Smooth muscle cell (in vitro differentiated cells): ENCODE measurements around the gene AIFM3. TPM values are rescaled to one million over a fixed set of nuclear protein-coding genes. Genes with fewer than 3 reads are reported as not detected.

Experiments
- DNase-seq: peaks from one replicate; lab custom pipeline; 2025; ENCODE audit not compliant: unreplicated experiment; lab: John Stamatoyannopoulos, UW
- H2AFZ ChIP-seq: fragments of 200-600 bp; sonication (generic); 2 replicates; pipeline ENCODE4 v1.6.0; 2016; ENCODE audit warnings: antibody characterized with exemption, low read depth, mild to moderate bottlenecking
- H3F3A ChIP-seq: fragments of 200-600 bp; sonication (generic); 2 replicates; pipeline ENCODE4 v1.6.0; 2017; ENCODE audit warnings: antibody characterized with exemption, low read depth
- H3K27ac ChIP-seq: fragments of 200-600 bp; sonication (generic); 2 replicates; pipeline ENCODE4 v1.5.1; 2016; ENCODE audit warnings: low read depth, mild to moderate bottlenecking
- H3K27me3 ChIP-seq: fragments of 200-600 bp; sonication (generic); 2 replicates; pipeline ENCODE4 v1.6.1; 2016; ENCODE audit warnings: low read depth, mild to moderate bottlenecking
- H3K36me3 ChIP-seq: fragments of 200-600 bp; sonication (generic); 2 replicates; pipeline ENCODE4 v1.5.1; 2016; ENCODE audit warnings: low read depth
- H3K4me1 ChIP-seq: fragments of 200-600 bp; sonication (generic); 2 replicates; pipeline ENCODE4 v1.5.1; 2016; ENCODE audit warnings: low read depth
- H3K4me2 ChIP-seq: fragments of 200-600 bp; sonication (generic); 2 replicates; pipeline ENCODE4 v1.6.0; 2016; ENCODE audit warnings: mild to moderate bottlenecking
- H3K4me3 ChIP-seq: fragments of 200-600 bp; sonication (generic); 2 replicates; pipeline ENCODE4 v1.5.1; 2016; ENCODE audit warnings: mild to moderate bottlenecking
- H3K79me2 ChIP-seq: fragments of 200-600 bp; sonication (generic); 2 replicates; pipeline ENCODE4 v1.6.0; 2016; ENCODE audit warnings: low read depth, mild to moderate bottlenecking
- H3K9ac ChIP-seq: fragments of 200-600 bp; sonication (generic); 2 replicates; pipeline ENCODE4 v1.6.0; 2016; ENCODE audit warnings: low read depth
- H3K9me3 ChIP-seq: fragments of 200-600 bp; sonication (generic); replicated peaks from 2 replicates; pipeline ENCODE4 v1.5.1; 2016; ENCODE audit warnings: low read depth
- H4K20me1 ChIP-seq: fragments of 200-600 bp; sonication (generic); 2 replicates; pipeline ENCODE4 v1.6.0; 2016; ENCODE audit warnings: low read depth
- WGBS: methylation state at CpG from one replicate; pipeline ENCODE4 v1.1.7; 2016; ENCODE audit warnings: low lambda C conversion rate; 5-methylcytosine and 5-hydroxymethylcytosine counted together
- polyA plus RNA-seq: library from polyadenylated mRNA; unstranded; fragments of >200 nt; fragmentation: Nextera tagmentation; extraction: Ambion mirVana; gene quantifications from 2 replicates; pipeline ENCODE4 v1.2.1, GENCODE V29; 2016
- total RNA-seq: library from RNA; depleted of rRNA; stranded (reverse); fragments of >200 nt; gene quantifications from 2 replicates; pipeline ENCODE4 v1.2.3, GENCODE V29; 2014
- TF ChIP-seq, protein P1 (sequence below): fragments of 200-600 bp; sonication (generic); IDR thresholded peaks from 2 replicates; pipeline ENCODE4 v1.5.1; 2017; ENCODE audit warnings: borderline replicate concordance, mild to moderate bottlenecking, antibody characterized with exemption; ENCODE audit not compliant: insufficient read depth, poor library complexity, severe bottlenecking

Gene AIFM3
- total and polyA plus RNA-seq, 2 experiments from 2014 or later = 0.85 TPM; not detected in 1

DNA sequence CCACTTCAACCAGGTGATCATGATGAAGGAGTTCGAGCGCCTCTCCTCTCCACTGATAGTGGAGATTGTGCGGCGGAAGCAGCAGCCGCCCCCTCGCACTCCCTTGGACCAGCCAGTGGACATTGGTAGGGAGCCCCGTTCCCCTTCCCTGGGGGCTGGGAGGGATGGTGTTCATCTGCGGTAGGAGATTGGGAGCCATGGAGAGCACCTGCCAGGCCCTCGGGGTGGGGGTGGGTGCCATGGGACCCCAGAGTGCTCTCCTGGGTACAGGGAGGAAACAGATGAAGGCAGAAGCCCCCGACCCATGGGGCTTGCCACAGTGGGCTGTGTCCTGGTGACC lies 27.8 kb downstream of the AIFM3 start:
- no peaks in the 10 kb centered on the region for H3K79me2 ChIP-seq
- no peak overlapping the region for H3K4me2 ChIP-seq
- H3K9me3 ChIP-seq = no peaks in the 10 kb centered on the region
- 98% methylated on average over 10 of the region's 10 CpGs for WGBS
- H4K20me1 ChIP-seq = no peaks in the 10 kb centered on the region
- TF ChIP-seq, protein P1, sequence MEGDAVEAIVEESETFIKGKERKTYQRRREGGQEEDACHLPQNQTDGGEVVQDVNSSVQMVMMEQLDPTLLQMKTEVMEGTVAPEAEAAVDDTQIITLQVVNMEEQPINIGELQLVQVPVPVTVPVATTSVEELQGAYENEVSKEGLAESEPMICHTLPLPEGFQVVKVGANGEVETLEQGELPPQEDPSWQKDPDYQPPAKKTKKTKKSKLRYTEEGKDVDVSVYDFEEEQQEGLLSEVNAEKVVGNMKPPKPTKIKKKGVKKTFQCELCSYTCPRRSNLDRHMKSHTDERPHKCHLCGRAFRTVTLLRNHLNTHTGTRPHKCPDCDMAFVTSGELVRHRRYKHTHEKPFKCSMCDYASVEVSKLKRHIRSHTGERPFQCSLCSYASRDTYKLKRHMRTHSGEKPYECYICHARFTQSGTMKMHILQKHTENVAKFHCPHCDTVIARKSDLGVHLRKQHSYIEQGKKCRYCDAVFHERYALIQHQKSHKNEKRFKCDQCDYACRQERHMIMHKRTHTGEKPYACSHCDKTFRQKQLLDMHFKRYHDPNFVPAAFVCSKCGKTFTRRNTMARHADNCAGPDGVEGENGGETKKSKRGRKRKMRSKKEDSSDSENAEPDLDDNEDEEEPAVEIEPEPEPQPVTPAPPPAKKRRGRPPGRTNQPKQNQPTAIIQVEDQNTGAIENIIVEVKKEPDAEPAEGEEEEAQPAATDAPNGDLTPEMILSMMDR = no peak
- no peak overlapping the region for H2AFZ ChIP-seq
- H3K4me1 ChIP-seq = no peaks in the 10 kb centered on the region
- no peaks in the 10 kb centered on the region for H3F3A ChIP-seq
- no peak overlapping the region for H3K27ac ChIP-seq
- H3K36me3 ChIP-seq = no peaks in the 10 kb centered on the region
- no peaks in the 10 kb centered on the region for H3K27me3 ChIP-seq
- DNase-seq = no peak
- no peak overlapping the region for H3K9ac ChIP-seq
- no peak overlapping the region for H3K4me3 ChIP-seq

DNA sequence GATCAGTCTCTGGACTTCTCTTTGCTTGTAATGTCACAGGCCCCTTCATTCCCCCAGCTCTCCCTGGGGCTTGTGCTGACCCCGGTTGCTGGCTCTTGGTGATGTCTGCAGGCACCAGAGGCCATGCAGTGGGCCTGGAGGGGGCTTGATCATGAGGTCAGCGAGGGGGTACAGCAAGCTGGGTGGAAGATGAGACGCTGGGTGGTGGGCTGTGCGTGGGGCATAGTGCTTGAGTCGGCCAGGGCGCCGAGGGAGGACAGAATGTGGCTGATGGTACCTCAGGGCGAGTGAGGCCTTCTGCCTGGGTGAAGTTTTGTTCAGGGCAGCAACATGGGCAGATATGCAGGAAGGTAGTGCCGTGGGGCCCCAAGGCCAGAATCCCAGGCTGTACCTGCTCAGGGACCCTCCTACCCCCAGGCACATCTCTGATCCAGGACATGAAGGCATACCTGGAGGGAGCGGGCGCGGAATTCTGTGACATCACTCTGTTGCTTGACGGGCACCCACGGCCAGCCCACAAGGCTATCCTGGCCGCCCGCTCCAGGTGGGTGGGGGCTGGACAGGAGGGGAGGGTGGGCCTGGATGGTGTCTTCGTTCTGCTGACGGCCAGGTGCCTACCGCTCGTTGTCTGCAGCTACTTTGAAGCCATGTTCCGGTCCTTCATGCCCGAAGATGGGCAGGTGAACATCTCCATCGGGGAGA lies 28.4 kb downstream of the AIFM3 start:
- Histone ChIP-seq H3F3A (no peaks in the 10 kb centered on the region), H3K27me3 (no peaks in the 10 kb centered on the region), H3K4me1 (peaks cover 2% of the 10 kb centered on the region), H3K4me2 (no peak overlapping the region), H3K79me2 (peaks cover 2% of the 10 kb centered on the region), H4K20me1 (no peaks in the 10 kb centered on the region), H3K36me3 (no peaks in the 10 kb centered on the region), H2AFZ (no peak overlapping the region), H3K9ac (no peak overlapping the region), H3K4me3 (no peak overlapping the region), H3K9me3 (no peaks in the 10 kb centered on the region), H3K27ac (no peak overlapping the region)
- no peak for DNase-seq
- TF ChIP-seq, protein P1 = no peak
- 96% methylated on average over 23 of the region's 23 CpGs for WGBS

DNA sequence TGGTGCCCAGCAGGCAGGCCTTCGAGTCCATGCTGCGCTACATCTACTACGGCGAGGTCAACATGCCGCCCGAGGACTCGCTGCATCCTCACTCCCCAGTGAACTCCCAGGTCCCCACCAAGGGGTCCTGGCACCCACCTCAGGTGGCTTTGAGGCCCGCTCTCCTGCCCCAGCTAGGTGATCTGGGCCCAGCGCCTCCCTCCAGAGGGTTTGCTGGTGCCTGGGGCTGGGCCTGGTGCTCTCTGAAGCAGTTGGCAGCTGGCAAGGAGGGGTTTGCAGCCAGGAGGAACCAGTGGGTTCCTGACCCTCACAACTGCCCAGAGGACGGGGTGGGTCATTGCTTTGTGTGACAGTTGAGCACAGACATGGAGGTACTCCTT lies 29.0 kb downstream of the AIFM3 start:
- Histone ChIP-seq H3K4me2 (no peak overlapping the region), H3K79me2 (peaks cover 7% of the 10 kb centered on the region), H4K20me1 (no peaks in the 10 kb centered on the region), H3K4me1 (peaks cover 7% of the 10 kb centered on the region), H3K4me3 (no peak overlapping the region), H3K27me3 (no peaks in the 10 kb centered on the region), H3K9me3 (no peaks in the 10 kb centered on the region), H3F3A (no peaks in the 10 kb centered on the region), H2AFZ (no peak overlapping the region), H3K27ac (no peak overlapping the region), H3K36me3 (no peaks in the 10 kb centered on the region), H3K9ac (no peak overlapping the region)
- 97% methylated on average over 9 of the region's 10 CpGs for WGBS
- no peak for DNase-seq
- TF ChIP-seq, protein P1 = no peak
